PC-9 (cell line): ENCODE measurements around the gene PTPRT. TPM values are rescaled to one million over a fixed set of nuclear protein-coding genes. Genes with fewer than 3 reads are reported as not detected.
"Not testable (repeated sequence)": the region's sequence is repeated elsewhere in the genome, so short reads cannot be mapped to it uniquely, and the experiment has no call there.

Experiments
- BruUV-seq: library from RNA; stranded (reverse); fragments of 400-500 nt; replicated peaks from 2 replicates; lab custom pipeline; 2021; lab: Mats Ljungman, UMichigan
- CTCF ChIA-PET: fragments of 300-600 bp; sonication (Branson Sonifier 250); formaldehyde crosslinking; loops from one replicate; lab custom pipeline; 2022; ENCODE audit warnings: antibody characterized with exemption; lab: Charles Lee
- POLR2A ChIA-PET: fragments of 300-600 bp; sonication (Branson Sonifier 250); formaldehyde crosslinking; loops from one replicate; lab custom pipeline; 2022; ENCODE audit warnings: antibody characterized with exemption; ENCODE audit not compliant: unreplicated experiment; lab: Charles Lee
- DNase-seq, 2 experiments: peaks; one replicate each; pipeline versions ENCODE4 v3.0.0 to v3.0.0-alpha.2; 2015 to 2022; ENCODE audit warnings: mixed read lengths in 1 of 2
- H2AFZ ChIP-seq: fragments of 200-600 bp; sonication (generic); 2 replicates; pipeline ENCODE4 v1.8.1; 2017; ENCODE audit warnings: antibody characterized with exemption
- H3F3A ChIP-seq: fragments of 200-600 bp; sonication (generic); 2 replicates; pipeline ENCODE4 v1.8.1; 2017; ENCODE audit warnings: antibody characterized with exemption, mild to moderate bottlenecking, low read depth; ENCODE audit not compliant: insufficient read depth
- H3K27ac ChIP-seq: fragments of 200-600 bp; sonication (generic); 2 replicates; pipeline ENCODE4 v1.6.1; 2016; ENCODE audit warnings: mixed run types
- H3K27me3 ChIP-seq: fragments of 200-600 bp; sonication (generic); 2 replicates; pipeline ENCODE4 v1.6.1; 2016; ENCODE audit warnings: low read depth, mixed run types; ENCODE audit not compliant: insufficient read depth
- H3K36me3 ChIP-seq: fragments of 200-600 bp; sonication (generic); 2 replicates; pipeline ENCODE4 v1.6.1; 2016; ENCODE audit warnings: low read depth, mixed run types
- H3K4me1 ChIP-seq: fragments of 200-600 bp; sonication (generic); replicated peaks from 2 replicates; pipeline ENCODE4 v1.6.1; 2016; ENCODE audit warnings: mixed run types; ENCODE audit not compliant: insufficient read depth
- H3K4me2 ChIP-seq: fragments of 200-600 bp; sonication (generic); 2 replicates; pipeline ENCODE4 v1.6.1; 2017; ENCODE audit warnings: mixed run types
- H3K4me3 ChIP-seq: fragments of 200-600 bp; sonication (generic); 2 replicates; pipeline ENCODE4 v1.6.1; 2016; ENCODE audit warnings: mixed run types
- H3K79me2 ChIP-seq: fragments of 200-600 bp; sonication (generic); 2 replicates; pipeline ENCODE4 v1.6.1; 2017; ENCODE audit warnings: low read depth, mixed run types
- H3K9me2 ChIP-seq: fragments of 200-600 bp; sonication (generic); 2 replicates; pipeline ENCODE4 v1.8.1; 2017; ENCODE audit warnings: mild to moderate bottlenecking; ENCODE audit not compliant: insufficient read depth
- H3K9me3 ChIP-seq: fragments of 200-600 bp; sonication (generic); 2 replicates; pipeline ENCODE4 v1.8.1; 2016; ENCODE audit warnings: low read depth; ENCODE audit not compliant: insufficient read depth
- H4K20me1 ChIP-seq: fragments of 200-600 bp; sonication (generic); 2 replicates; pipeline ENCODE4 v1.8.1; 2017; ENCODE audit not compliant: insufficient read depth
- CTCF ChIP-seq: fragments of 200-600 bp; sonication (generic); conservative IDR thresholded peaks from 2 replicates; pipeline ENCODE4 v1.6.1; 2017; ENCODE audit warnings: mixed run types, antibody characterized with exemption, mild to moderate bottlenecking, moderate library complexity
- EZH2 ChIP-seq: fragments of 200-600 bp; sonication (generic); IDR thresholded peaks from 2 replicates; pipeline ENCODE4 v1.8.0; 2017; ENCODE audit warnings: antibody characterized with exemption, low read depth
- intact Hi-C: fragments of 100-400 bp; cut with micrococcal nuclease; formaldehyde crosslinking; loops from one replicate; pipeline ENCODE4 v1.10.0; 2022; ENCODE audit not compliant: unreplicated experiment
- total RNA-seq: library from RNA; stranded (reverse); gene quantifications from 2 replicates; pipeline ENCODE4 v1.2.3, GENCODE V29; 2021

The PTPRT gene
- total RNA-seq, 1 experiment from 2014 or later = not detected

DNA sequence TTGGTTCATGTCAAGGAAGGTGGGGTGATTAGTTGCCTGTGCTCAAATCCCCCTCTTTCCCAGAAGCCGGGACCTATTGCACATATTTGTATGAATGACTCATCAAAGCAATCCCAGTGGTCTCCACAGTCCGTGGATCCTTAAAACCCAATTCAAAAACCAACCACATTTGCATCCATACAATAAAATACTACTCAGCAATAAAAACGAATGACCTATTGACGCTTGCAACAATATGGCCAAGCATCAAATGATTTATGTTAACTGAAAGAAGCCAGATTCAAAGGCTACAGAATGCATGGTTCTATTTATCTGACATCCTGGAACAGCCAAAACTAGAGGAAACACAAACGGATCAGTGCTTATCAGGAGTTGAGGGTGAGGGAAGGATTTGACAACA is 275.4 kb downstream of the PTPRT start:
- Histone ChIP-seq H3K27ac (no peak overlapping the region), H4K20me1 (no peaks in the 10 kb centered on the region), H2AFZ (no peak overlapping the region), H3K4me1 (no peaks in the 10 kb centered on the region), H3K36me3 (no peaks in the 10 kb centered on the region), H3K27me3 (peaks cover 23% of the 10 kb centered on the region), H3K4me2 (no peak overlapping the region), H3F3A (no peaks in the 10 kb centered on the region), H3K9me3 (no peaks in the 10 kb centered on the region), H3K79me2 (no peaks in the 10 kb centered on the region), H3K4me3 (no peak overlapping the region), H3K9me2 (no peaks in the 10 kb centered on the region)
- TF ChIP-seq CTCF (no peak), EZH2 (no peak)
- ChIA-PET POLR2A (no interaction called here), CTCF (no interaction called here)
- DNase-seq = no peak
- BruUV-seq = no TSS peak
- intact Hi-C loops = no loop called here

- BruUV-seq, H2AFZ ChIP-seq, H3K79me2 ChIP-seq, H3K9me3 ChIP-seq, H3K9me2 ChIP-seq, H3K4me3 ChIP-seq, CTCF ChIA-PET, H3F3A ChIP-seq, DNase-seq, H3K36me3 ChIP-seq, H3K27ac ChIP-seq, H3K4me2 ChIP-seq, intact Hi-C loops, POLR2A ChIA-PET, H3K4me1 ChIP-seq, H4K20me1 ChIP-seq: not testable (repeated sequence)
- peaks cover 27% of the 10 kb centered on the region for H3K27me3 ChIP-seq
These were observed 278.9 kb downstream of the PTPRT start for GRCh38 chr20:42910808-42911207.

- Histone ChIP-seq H3K27me3 (peaks cover 21% of the 10 kb centered on the region), H3K27ac (no peak overlapping the region), H2AFZ (no peak overlapping the region), H3K79me2 (no peaks in the 10 kb centered on the region), H3K36me3 (no peaks in the 10 kb centered on the region), H3K4me2 (no peak overlapping the region), H3F3A (no peaks in the 10 kb centered on the region), H4K20me1 (no peaks in the 10 kb centered on the region), H3K9me3 (no peaks in the 10 kb centered on the region), H3K4me3 (no peak overlapping the region), H3K9me2 (no peaks in the 10 kb centered on the region), H3K4me1 (no peaks in the 10 kb centered on the region)
- no peak for DNase-seq
- intact Hi-C loops = no loop called here
- ChIA-PET POLR2A (no interaction called here), CTCF (no interaction called here)
- TF ChIP-seq EZH2 = no peak
- no peak for TF ChIP-seq CTCF
- no TSS peak for BruUV-seq
These were observed 282.0 kb downstream of the PTPRT start for GRCh38 chr20:42907730-42908129.

DNA sequence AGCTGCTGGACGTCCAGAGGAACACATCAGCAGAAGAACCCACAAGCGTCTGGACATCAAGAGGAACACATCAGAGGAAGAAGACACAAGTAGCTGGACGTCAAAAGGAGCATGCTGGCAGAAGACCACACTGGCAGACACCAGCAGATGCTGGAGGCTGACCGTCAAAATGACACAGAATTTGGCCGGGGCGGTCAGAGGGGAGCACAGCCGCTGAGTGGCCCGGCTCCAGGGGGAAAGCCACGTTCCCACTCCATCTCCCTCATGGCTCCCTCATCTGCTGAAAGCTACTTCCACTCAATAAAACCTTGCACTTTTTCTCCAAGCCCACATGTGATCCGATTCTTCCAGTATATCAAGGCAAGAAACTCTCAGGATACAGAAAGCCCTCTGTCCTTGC is 283.6 kb downstream of the PTPRT start:
- no peaks in the 10 kb centered on the region for H4K20me1 ChIP-seq
- H3K79me2 ChIP-seq = no peaks in the 10 kb centered on the region
- no peaks in the 10 kb centered on the region for H3K9me3 ChIP-seq
- no peak for DNase-seq
- ChIA-PET CTCF (no interaction called here), POLR2A (no interaction called here)
- no TSS peak for BruUV-seq
- no peak for TF ChIP-seq EZH2
- no peak for TF ChIP-seq CTCF
- H3K4me3 ChIP-seq = no peak overlapping the region
- H3K27ac ChIP-seq = no peak overlapping the region
- no peak overlapping the region for H2AFZ ChIP-seq
- no peaks in the 10 kb centered on the region for H3F3A ChIP-seq
- no peaks in the 10 kb centered on the region for H3K4me1 ChIP-seq
- no peaks in the 10 kb centered on the region for H3K36me3 ChIP-seq
- no peaks in the 10 kb centered on the region for H3K9me2 ChIP-seq
- no peak overlapping the region for H3K4me2 ChIP-seq
- H3K27me3 ChIP-seq = peaks cover 21% of the 10 kb centered on the region
- intact Hi-C loops = no loop called here
